Neural progenitor cell (in vitro differentiated cells): ENCODE measurements around the gene ANKRD13C. TPM values are rescaled to one million over a fixed set of nuclear protein-coding genes. Genes with fewer than 3 reads are reported as not detected.

Experiments used
- DNase-seq: peaks from one replicate; pipeline ENCODE4 v3.0.0-alpha.2; 2016; ENCODE audit warnings: low spot score
- H2AFZ ChIP-seq: fragments of 200-600 bp; sonication (generic); replicated peaks from 2 replicates; pipeline ENCODE4 v1.6.1; 2016; ENCODE audit warnings: antibody characterized with exemption
- H3F3A ChIP-seq: fragments of 200-600 bp; sonication (generic); 2 replicates; pipeline ENCODE4 v1.6.1; 2016; ENCODE audit warnings: antibody characterized with exemption, low read depth
- H3K27ac ChIP-seq: fragments of 200-600 bp; sonication (generic); 2 replicates; pipeline ENCODE4 v1.5.1; 2016; ENCODE audit warnings: mild to moderate bottlenecking
- H3K27me3 ChIP-seq: fragments of 200-600 bp; sonication (generic); 2 replicates; pipeline ENCODE4 v1.6.1; 2016; ENCODE audit warnings: mild to moderate bottlenecking, moderate library complexity
- H3K36me3 ChIP-seq: fragments of 200-600 bp; sonication (generic); 2 replicates; pipeline ENCODE4 v1.5.1; 2016
- H3K4me1 ChIP-seq: fragments of 200-600 bp; sonication (generic); 2 replicates; pipeline ENCODE4 v1.6.1; 2016; ENCODE audit warnings: mixed run types
- H3K4me2 ChIP-seq: fragments of 200-600 bp; sonication (generic); 2 replicates; pipeline ENCODE4 v1.6.1; 2016
- H3K4me3 ChIP-seq: fragments of 200-600 bp; sonication (generic); 2 replicates; pipeline ENCODE4 v1.5.1; 2016
- H3K79me2 ChIP-seq: fragments of 200-600 bp; sonication (generic); 2 replicates; pipeline ENCODE4 v1.6.1; 2016; ENCODE audit warnings: low read depth
- H3K9ac ChIP-seq: fragments of 200-600 bp; sonication (generic); 2 replicates; pipeline ENCODE4 v1.6.1; 2016
- H3K9me3 ChIP-seq: fragments of 200-600 bp; sonication (generic); 2 replicates; pipeline ENCODE4 v1.5.1; 2016; ENCODE audit warnings: low read depth
- H4K20me1 ChIP-seq: fragments of 200-600 bp; sonication (generic); 2 replicates; pipeline ENCODE4 v1.6.1; 2016; ENCODE audit warnings: low read depth
- H3K27ac Mint-ChIP-seq: 3 replicates; pipeline ENCODE4 v1.8.0; 2021; ENCODE audit warnings: mixed read lengths
- H3K27me3 Mint-ChIP-seq: 2 replicates; pipeline ENCODE4 v1.8.0; 2022; ENCODE audit warnings: low read depth, mild to moderate bottlenecking, inconsistent platforms, moderate library complexity, mixed read lengths; ENCODE audit not compliant: insufficient read depth
- H3K36me3 Mint-ChIP-seq: 3 replicates; pipeline ENCODE4 v1.8.0; 2021; ENCODE audit warnings: mixed read lengths
- H3K4me1 Mint-ChIP-seq: 3 replicates; pipeline ENCODE4 v1.8.0; 2021; ENCODE audit warnings: mixed read lengths
- H3K4me3 Mint-ChIP-seq: 3 replicates; pipeline ENCODE4 v1.8.0; 2021; ENCODE audit warnings: mild to moderate bottlenecking, moderate library complexity, mixed read lengths
- H3K9me3 Mint-ChIP-seq: 3 replicates; pipeline ENCODE4 v1.8.0; 2020; ENCODE audit warnings: mixed read lengths
- CTCF ChIP-seq: fragments of 200-600 bp; sonication (generic); IDR thresholded peaks from 2 replicates; pipeline ENCODE4 v1.5.1; 2017; ENCODE audit warnings: antibody characterized with exemption, mild to moderate bottlenecking
- EZH2 ChIP-seq: fragments of 200-600 bp; sonication (generic); IDR thresholded peaks from 2 replicates; pipeline ENCODE4 v1.6.1; 2017; ENCODE audit warnings: antibody characterized with exemption, mild to moderate bottlenecking, moderate library complexity
- EZH2phosphoT487 ChIP-seq: fragments of 200-600 bp; sonication (generic); IDR thresholded peaks from 2 replicates; pipeline ENCODE4 v1.6.1; 2017; ENCODE audit warnings: antibody characterized with exemption
- total RNA-seq: library from RNA; depleted of rRNA; stranded (reverse); fragments of >200 nt; gene quantifications from 2 replicates; pipeline ENCODE4 v1.2.3, GENCODE V29; 2015; ENCODE audit warnings: low replicate concordance

The ANKRD13C gene
- total RNA-seq, 1 donor from 2014 or later = 45.7 TPM

GRCh38 chr1:70400335-70400734 is 45.8 kb upstream of the ANKRD13C start:
- H3K27ac Mint-ChIP-seq = no peak overlapping the region
- Histone ChIP-seq H3K4me3 (no peak overlapping the region), H3K79me2 (no peaks in the 10 kb centered on the region), H2AFZ (no peak overlapping the region), H3K4me1 (no peaks in the 10 kb centered on the region), H3K9ac (no peak overlapping the region), H3K36me3 (no peaks in the 10 kb centered on the region), H4K20me1 (no peaks in the 10 kb centered on the region), H3K27me3 (no peaks in the 10 kb centered on the region), H3K9me3 (no peaks in the 10 kb centered on the region), H3F3A (no peaks in the 10 kb centered on the region), H3K27ac (no peak overlapping the region), H3K4me2 (no peak overlapping the region)
- H3K27me3 Mint-ChIP-seq = peaks cover 3% of the 10 kb centered on the region
- no peaks in the 10 kb centered on the region for H3K9me3 Mint-ChIP-seq
- H3K4me3 Mint-ChIP-seq = no peak overlapping the region
- no peak for DNase-seq
- H3K36me3 Mint-ChIP-seq = no peaks in the 10 kb centered on the region
- peaks cover 11% of the 10 kb centered on the region for H3K4me1 Mint-ChIP-seq
- TF ChIP-seq CTCF (no peak), EZH2 (no peak), EZH2phosphoT487 (no peak)

GRCh38 chr1:70397013-70397412 is 42.5 kb upstream of the ANKRD13C start:
- no peak overlapping the region for H3K27ac Mint-ChIP-seq

GRCh38 chr1:70396607-70397006 is 42.1 kb upstream of the ANKRD13C start:
- H3K4me1 Mint-ChIP-seq = peaks cover 11% of the 10 kb centered on the region
- no peaks in the 10 kb centered on the region for H3K9me3 Mint-ChIP-seq
- no peak overlapping the region for H2AFZ ChIP-seq
- H4K20me1 ChIP-seq = no peaks in the 10 kb centered on the region
- H3K27ac Mint-ChIP-seq = no peak overlapping the region
- H3K4me1 ChIP-seq = no peaks in the 10 kb centered on the region
- no peak overlapping the region for H3K9ac ChIP-seq
- no peak overlapping the region for H3K27ac ChIP-seq
- H3F3A ChIP-seq = no peaks in the 10 kb centered on the region
- no peak overlapping the region for H3K4me2 ChIP-seq
- no peak overlapping the region for H3K4me3 ChIP-seq
- DNase-seq = no peak
- H3K9me3 ChIP-seq = no peaks in the 10 kb centered on the region
- no peak overlapping the region for H3K4me3 Mint-ChIP-seq
- no peaks in the 10 kb centered on the region for H3K36me3 ChIP-seq
- H3K36me3 Mint-ChIP-seq = no peaks in the 10 kb centered on the region
- no peaks in the 10 kb centered on the region for H3K79me2 ChIP-seq
- peaks cover 3% of the 10 kb centered on the region for H3K27me3 Mint-ChIP-seq
- H3K27me3 ChIP-seq = no peaks in the 10 kb centered on the region
- TF ChIP-seq CTCF (no peak), EZH2phosphoT487 (no peak), EZH2 (no peak)

More at GRCh38 chr1:70397013-70397412, 42.5 kb upstream of the ANKRD13C start:
- Histone ChIP-seq H3K9ac (no peak overlapping the region), H3K4me1 (no peaks in the 10 kb centered on the region), H3K36me3 (no peaks in the 10 kb centered on the region), H3K27ac (no peak overlapping the region), H3F3A (no peaks in the 10 kb centered on the region), H3K4me3 (no peak overlapping the region), H4K20me1 (no peaks in the 10 kb centered on the region), H2AFZ (no peak overlapping the region), H3K79me2 (no peaks in the 10 kb centered on the region), H3K27me3 (no peaks in the 10 kb centered on the region), H3K9me3 (no peaks in the 10 kb centered on the region), H3K4me2 (no peak overlapping the region)
- no peak overlapping the region for H3K4me3 Mint-ChIP-seq
- no peaks in the 10 kb centered on the region for H3K36me3 Mint-ChIP-seq
- H3K9me3 Mint-ChIP-seq = no peaks in the 10 kb centered on the region
- H3K4me1 Mint-ChIP-seq = peaks cover 11% of the 10 kb centered on the region
- H3K27me3 Mint-ChIP-seq = peaks cover 3% of the 10 kb centered on the region
- DNase-seq = no peak
- no peak for TF ChIP-seq EZH2
- TF ChIP-seq EZH2phosphoT487 = no peak
- no peak for TF ChIP-seq CTCF
